ENCODE results near the gene ZNF630.
A peak's percentile ranks its signal among the peaks of the same experiment; 100 is the strongest.
"Not testable (repeated sequence)": the region's sequence is repeated elsewhere in the genome, so short reads cannot be mapped to it uniquely, and the experiment has no call there.

The ZNF630 gene

DNA sequence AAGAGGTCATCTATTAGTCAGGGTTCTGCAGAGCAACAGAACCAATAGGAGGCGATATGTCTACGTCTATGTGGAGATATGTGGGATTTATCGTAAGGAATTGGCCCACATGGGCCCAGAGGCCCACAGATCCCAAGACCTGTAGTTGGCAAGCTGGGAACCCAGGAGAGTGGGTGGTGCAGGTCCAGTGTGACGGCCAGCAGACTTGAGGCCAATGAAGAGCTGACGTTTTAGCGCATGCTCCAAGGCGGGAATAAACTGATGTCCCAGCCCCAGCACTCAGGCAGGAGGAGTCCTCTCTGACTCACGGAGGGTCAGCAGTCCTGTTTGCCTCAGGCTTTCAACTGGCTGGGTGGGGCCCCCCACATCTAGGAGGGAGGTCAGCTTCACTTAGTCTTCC is 43.3 kb downstream of the ZNF630 start:
- DNase-seq: no peak

DNA sequence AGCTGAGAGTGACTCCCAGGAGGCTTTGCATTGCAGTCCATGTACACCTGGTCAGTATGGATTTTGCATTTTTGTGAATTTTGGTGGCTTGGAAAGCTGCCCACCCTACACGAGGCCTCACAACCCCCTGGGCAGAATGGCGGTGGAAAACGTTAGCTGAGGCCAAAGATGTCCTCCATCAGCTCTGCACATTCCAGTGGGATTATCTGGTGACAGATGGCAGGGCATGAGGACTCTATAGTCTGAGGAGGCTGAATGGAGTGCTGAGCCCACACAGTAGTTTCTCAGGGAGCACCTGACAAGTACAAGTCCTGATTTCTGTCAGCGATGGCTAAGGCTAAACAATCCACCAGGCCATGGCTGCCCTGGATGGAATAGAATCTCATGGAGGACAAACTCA is 43.9 kb downstream of the ZNF630 start:
- DNase-seq: not testable (repeated sequence)

GRCh38 chrX:48025561-48025960 is 45.9 kb downstream of the ZNF630 start:
- peak; percentile 25 for DNase-seq

DNA sequence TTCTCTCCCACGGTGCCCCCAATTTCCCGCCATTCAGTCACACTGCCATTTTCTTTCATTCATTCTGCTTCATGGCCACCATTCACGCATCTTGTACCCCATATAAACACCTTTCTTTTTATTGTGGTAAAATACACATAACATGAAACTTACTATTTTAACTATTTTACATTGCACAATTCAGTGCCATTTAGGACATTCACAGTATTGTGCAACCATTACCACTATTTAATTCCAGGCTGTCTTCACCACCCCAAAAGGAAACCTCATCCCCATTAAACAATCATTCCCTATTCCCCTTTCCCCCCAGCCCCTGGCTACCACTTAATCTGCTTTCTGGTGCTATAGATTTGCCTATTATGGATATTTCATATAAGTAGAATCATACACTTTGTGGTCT is 48.7 kb downstream of the ZNF630 start:
- no peak for DNase-seq

- DNase-seq: no peak
Observed at GRCh38 chrX:48022100-48022499, 49.3 kb downstream of the ZNF630 start.

DNA sequence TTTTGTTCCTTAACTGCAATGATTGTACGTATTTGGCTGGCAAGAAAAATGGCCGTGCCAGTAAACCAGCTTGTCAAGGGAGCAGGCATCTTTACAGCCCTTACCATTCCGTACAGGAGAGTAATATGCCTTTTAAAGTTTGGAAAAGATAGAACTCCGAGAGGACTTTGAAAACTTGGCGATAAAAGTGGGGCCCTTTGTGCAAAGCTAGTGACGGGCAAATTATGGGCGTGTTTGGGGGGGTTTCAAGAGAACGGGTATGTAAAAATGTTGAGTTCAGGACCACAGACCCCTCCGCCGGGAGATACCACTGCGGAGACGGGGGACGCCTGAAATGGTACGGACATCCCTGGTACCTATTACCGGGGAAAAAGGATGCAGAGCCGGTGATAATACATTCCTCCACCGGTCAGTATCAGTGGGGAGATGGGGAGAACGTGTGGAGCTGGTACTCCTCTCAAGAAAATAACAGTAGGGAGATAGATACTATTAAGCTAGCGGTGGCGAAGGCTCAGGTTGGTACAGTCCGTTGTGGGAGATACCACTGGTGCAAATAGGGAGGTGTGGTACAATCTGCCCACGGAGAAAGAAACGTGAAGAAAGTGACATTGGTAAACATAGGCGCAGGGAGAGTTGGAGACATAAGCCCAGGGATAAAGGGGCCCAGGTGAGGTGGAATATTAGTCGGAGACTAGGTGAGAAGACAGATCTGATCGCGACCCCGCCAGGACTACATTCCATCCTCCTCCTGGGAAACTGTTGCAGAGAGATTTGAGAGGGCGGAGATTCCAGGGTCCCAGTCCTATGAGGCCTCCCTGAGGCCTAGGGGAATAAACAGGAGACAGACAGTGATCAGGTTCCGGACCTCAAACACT is 50.2 kb downstream of the ZNF630 start:
- DNase-seq: peak; percentile 50

- not testable (repeated sequence) for DNase-seq
Observed at GRCh38 chrX:48020472-48020871, 51.0 kb downstream of the ZNF630 start.

- DNase-seq: not testable (repeated sequence)
Observed at GRCh38 chrX:48019892-48020291, 51.5 kb downstream of the ZNF630 start.

- DNase-seq: not testable (repeated sequence)
Observed at GRCh38 chrX:48016583-48017310, 54.7 kb downstream of the ZNF630 start.

DNA sequence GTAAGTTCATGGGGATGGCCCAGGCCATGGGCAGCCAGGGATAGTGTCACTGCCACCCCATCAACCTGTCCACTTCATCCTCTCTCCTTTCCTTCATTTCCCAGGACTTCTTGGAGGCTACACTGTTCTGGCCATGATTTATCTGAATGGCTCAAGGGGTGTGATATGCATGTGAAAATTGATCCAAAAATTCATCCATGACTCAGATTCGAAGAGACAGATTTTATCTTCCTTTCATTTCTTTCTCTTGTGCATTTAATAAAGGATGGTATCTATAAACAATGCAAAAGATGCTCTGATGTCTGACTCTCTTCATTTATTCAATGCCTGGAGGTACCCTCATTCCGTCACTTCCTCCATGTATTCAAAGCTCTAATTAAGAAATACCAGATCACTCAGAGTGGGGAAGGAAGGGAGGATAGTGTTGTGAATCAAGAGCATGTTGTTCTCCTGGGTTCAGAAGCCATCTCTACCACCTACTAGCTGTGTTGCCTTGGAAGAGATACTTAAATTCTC is 61.9 kb downstream of the ZNF630 start:
- DNase-seq: not testable (repeated sequence)

Measured in DMS153 (cell line).